ENCODE measurements around the gene CDC25A.

DNA sequence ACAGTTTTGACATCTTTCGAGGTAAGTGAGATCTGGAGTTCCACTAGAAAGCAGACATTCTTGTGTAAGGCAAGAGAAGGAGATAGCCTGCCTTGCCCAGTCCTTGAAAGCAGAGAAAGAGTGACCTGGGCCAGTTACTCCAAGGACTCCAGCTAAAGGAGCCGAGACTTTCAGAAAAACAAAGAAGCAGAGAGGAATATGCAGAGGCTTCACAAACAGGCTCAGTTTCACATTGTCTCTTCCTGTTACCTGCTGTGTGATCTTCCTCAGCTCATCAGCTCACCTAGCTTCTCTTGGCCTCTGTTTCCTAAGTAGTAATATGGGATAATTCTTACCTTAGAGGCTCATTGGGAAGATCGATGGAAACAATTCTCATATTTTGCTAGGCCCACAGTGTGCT, 81.0 kb downstream of the CDC25A start:
- TF ChIP-seq, protein P1, sequence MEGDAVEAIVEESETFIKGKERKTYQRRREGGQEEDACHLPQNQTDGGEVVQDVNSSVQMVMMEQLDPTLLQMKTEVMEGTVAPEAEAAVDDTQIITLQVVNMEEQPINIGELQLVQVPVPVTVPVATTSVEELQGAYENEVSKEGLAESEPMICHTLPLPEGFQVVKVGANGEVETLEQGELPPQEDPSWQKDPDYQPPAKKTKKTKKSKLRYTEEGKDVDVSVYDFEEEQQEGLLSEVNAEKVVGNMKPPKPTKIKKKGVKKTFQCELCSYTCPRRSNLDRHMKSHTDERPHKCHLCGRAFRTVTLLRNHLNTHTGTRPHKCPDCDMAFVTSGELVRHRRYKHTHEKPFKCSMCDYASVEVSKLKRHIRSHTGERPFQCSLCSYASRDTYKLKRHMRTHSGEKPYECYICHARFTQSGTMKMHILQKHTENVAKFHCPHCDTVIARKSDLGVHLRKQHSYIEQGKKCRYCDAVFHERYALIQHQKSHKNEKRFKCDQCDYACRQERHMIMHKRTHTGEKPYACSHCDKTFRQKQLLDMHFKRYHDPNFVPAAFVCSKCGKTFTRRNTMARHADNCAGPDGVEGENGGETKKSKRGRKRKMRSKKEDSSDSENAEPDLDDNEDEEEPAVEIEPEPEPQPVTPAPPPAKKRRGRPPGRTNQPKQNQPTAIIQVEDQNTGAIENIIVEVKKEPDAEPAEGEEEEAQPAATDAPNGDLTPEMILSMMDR (IDR thresholded peaks at IDR 0.05), result no peak
- TF ChIP-seq POLR2A (IDR thresholded peaks at IDR 0.05), result no peak

Data from esophagus squamous epithelium (tissue), 4 donors.